HG03039 (cell line): ENCODE results near the gene TGFBR3.

Source experiments
- ATAC-seq: cut with Tn5 transposase; IDR thresholded peaks from one replicate; pipeline ENCODE4 v1.9.1; 2021; ENCODE audit warnings: mild to moderate bottlenecking, moderate library complexity; ENCODE audit not compliant: unreplicated experiment

The TGFBR3 gene

GRCh38 chr1:91718368-91718767 lies 167.6 kb downstream of the TGFBR3 start:
- ATAC-seq = no peak

- no peak for ATAC-seq
Observed at GRCh38 chr1:91717839-91718238, 168.1 kb downstream of the TGFBR3 start.

GRCh38 chr1:91716339-91716738 lies 169.6 kb downstream of the TGFBR3 start:
- ATAC-seq = no peak

- ATAC-seq = no peak
Observed at GRCh38 chr1:91715416-91716000, 170.4 kb downstream of the TGFBR3 start.

GRCh38 chr1:91714867-91715381 lies 171.0 kb downstream of the TGFBR3 start:
- ATAC-seq = no peak

- ATAC-seq = peak; percentile 74
Observed at GRCh38 chr1:91712981-91713841, 172.7 kb downstream of the TGFBR3 start.

GRCh38 chr1:91712393-91712792 lies 173.6 kb downstream of the TGFBR3 start:
- no peak for ATAC-seq

GRCh38 chr1:91711504-91712247 lies 174.3 kb downstream of the TGFBR3 start:
- ATAC-seq = no peak

- ATAC-seq = no peak
Observed at GRCh38 chr1:91710261-91710660, 175.7 kb downstream of the TGFBR3 start.

- no peak for ATAC-seq
Observed at GRCh38 chr1:91708691-91709090, 177.3 kb downstream of the TGFBR3 start.

- no peak for ATAC-seq
Observed at GRCh38 chr1:91707890-91708218, 178.1 kb downstream of the TGFBR3 start.

GRCh38 chr1:91707114-91707889 lies 178.6 kb downstream of the TGFBR3 start:
- no peak for ATAC-seq

GRCh38 chr1:91706140-91706957 lies 179.6 kb downstream of the TGFBR3 start:
- ATAC-seq = no peak

- no peak for ATAC-seq
Observed at GRCh38 chr1:91704746-91705145, 181.2 kb downstream of the TGFBR3 start.

- ATAC-seq = no peak
Observed at GRCh38 chr1:91703095-91703494, 182.9 kb downstream of the TGFBR3 start.

GRCh38 chr1:91701472-91701869 lies 184.5 kb downstream of the TGFBR3 start:
- no peak for ATAC-seq

GRCh38 chr1:91700771-91701471 lies 185.0 kb downstream of the TGFBR3 start:
- no peak for ATAC-seq

- no peak for ATAC-seq
Observed at GRCh38 chr1:91700332-91700731, 185.6 kb downstream of the TGFBR3 start.

- no peak for ATAC-seq
Observed at GRCh38 chr1:91699339-91699974, 186.5 kb downstream of the TGFBR3 start.
